ENCODE data around the gene IDS. TPM values are rescaled to one million over a fixed set of nuclear protein-coding genes. Genes with fewer than 3 reads are reported as not detected.

Gene IDS
- polyA plus RNA-seq, 1 of the 3 experiments (the other 2 are of a cell fraction): 78.4 TPM

DNA sequence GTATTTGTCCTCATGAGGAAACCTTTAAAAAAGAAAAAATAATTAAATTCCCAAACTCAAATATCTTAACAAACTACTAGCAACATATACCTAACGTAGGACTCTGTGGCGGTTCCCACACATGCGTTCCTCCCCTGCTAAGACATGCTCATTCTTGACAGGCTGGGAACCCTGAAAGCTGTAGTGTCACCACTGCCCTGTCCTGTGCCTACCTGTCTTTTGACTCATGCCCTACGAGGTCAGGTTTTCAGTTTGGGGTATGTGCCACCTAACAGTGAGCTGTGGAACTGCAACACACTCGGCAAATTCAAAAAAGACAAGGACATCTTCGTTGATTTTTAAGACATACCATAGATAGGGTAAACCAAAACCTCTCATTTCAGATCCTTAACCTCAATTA is 17.8 kb downstream of the IDS start:
- ChIA-PET POLR2A (no interaction called here), CTCF (interaction anchor here (0.7 to 3.4 kb wide), 5 partner anchors 10 to 26 kb away, joined by 3 to 17 read pairs (median 3); no protein-coding TSS in a partner anchor)
- no peaks in the 10 kb centered on the region for H3K9me3 ChIP-seq
- TF ChIP-seq, protein P1, sequence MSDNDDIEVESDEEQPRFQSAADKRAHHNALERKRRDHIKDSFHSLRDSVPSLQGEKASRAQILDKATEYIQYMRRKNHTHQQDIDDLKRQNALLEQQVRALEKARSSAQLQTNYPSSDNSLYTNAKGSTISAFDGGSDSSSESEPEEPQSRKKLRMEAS (IDR thresholded peaks at IDR 0.05; ENCODE audit: low read depth): no peak
- TF ChIP-seq, protein P2, sequence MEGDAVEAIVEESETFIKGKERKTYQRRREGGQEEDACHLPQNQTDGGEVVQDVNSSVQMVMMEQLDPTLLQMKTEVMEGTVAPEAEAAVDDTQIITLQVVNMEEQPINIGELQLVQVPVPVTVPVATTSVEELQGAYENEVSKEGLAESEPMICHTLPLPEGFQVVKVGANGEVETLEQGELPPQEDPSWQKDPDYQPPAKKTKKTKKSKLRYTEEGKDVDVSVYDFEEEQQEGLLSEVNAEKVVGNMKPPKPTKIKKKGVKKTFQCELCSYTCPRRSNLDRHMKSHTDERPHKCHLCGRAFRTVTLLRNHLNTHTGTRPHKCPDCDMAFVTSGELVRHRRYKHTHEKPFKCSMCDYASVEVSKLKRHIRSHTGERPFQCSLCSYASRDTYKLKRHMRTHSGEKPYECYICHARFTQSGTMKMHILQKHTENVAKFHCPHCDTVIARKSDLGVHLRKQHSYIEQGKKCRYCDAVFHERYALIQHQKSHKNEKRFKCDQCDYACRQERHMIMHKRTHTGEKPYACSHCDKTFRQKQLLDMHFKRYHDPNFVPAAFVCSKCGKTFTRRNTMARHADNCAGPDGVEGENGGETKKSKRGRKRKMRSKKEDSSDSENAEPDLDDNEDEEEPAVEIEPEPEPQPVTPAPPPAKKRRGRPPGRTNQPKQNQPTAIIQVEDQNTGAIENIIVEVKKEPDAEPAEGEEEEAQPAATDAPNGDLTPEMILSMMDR (IDR thresholded peaks at IDR 0.05): peak; percentile 44
- TF ChIP-seq TCF12 (IDR thresholded peaks at IDR 0.05): no peak
- H3K4me2 ChIP-seq: no peak overlapping the region
- H3K36me3 ChIP-seq (replicated peaks in 1 of 2; ENCODE audit: control insufficient read depth in 1 of 2, insufficient read depth in 2 of 2, low read length in 1 of 2): peaks cover 35 to 49% of the 10 kb centered on the region in 2 experiments
- no peak overlapping the region for H2AFZ ChIP-seq (ENCODE audit: low read depth)
- H3K9ac ChIP-seq: no peak overlapping the region
- H3K4me1 ChIP-seq (ENCODE audit: control insufficient read depth in 1 of 2, insufficient read depth in 2 of 2, low read depth in 1 of 2, low read length in 1 of 2): no peaks in the 10 kb centered on the region; a peak in 1 of 4 replicates
- no peak for DNase-seq
- no peaks in the 10 kb centered on the region for H3F3A ChIP-seq (replicated peaks; ENCODE audit: insufficient read depth)
- H3K27me3 ChIP-seq (ENCODE audit: insufficient read depth): no peaks in the 10 kb centered on the region
- H3K79me2 ChIP-seq (ENCODE audit: insufficient read depth): no peaks in the 10 kb centered on the region
- no peak overlapping the region for H3K27ac ChIP-seq (ENCODE audit: low read depth in 2 of 2, low read length in 1 of 2)
- no peaks in the 10 kb centered on the region for H3K9me2 ChIP-seq
- 50% methylated on average over 6 of the region's 6 CpGs for WGBS (ENCODE audit: low lambda C conversion rate)
- no peak overlapping the region for H3K4me3 ChIP-seq (ENCODE audit: low read depth in 2 of 2, low read length in 1 of 2)
- H4K20me1 ChIP-seq (ENCODE audit: insufficient read depth): peaks cover 10% of the 10 kb centered on the region; the same call in 1 of the 2 replicates

DNA sequence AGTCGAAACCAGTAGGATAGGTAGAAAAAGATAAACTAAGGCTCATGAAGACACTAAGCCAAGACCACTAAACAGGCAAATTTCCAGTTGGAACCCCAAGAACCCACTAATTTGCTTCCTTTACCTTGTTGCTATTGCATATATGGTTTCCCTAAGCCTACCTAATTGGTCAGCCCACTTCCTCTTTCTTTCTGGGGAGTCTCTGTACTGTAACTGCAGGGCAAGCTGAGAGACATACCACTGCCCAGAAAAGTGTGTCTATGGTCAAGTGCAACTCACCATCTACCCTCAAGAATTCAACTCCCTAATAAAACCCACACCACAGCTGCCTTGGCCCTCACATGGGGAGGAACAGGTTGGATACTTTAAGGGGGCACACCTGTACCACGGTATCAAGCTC is 28.6 kb downstream of the IDS start:
- POLR2A ChIA-PET: no interaction called here
- Histone ChIP-seq H3K36me3 (replicated peaks in 1 of 2; ENCODE audit: control insufficient read depth in 1 of 2, insufficient read depth in 2 of 2, low read length in 1 of 2) (peaks cover 0 to 10% of the 10 kb centered on the region in 2 experiments), H4K20me1 (ENCODE audit: insufficient read depth) (no peaks in the 10 kb centered on the region), H2AFZ (ENCODE audit: low read depth) (no peak overlapping the region), H3K9me3 (no peaks in the 10 kb centered on the region), H3F3A (replicated peaks; ENCODE audit: insufficient read depth) (no peaks in the 10 kb centered on the region), H3K79me2 (ENCODE audit: insufficient read depth) (no peaks in the 10 kb centered on the region), H3K27me3 (ENCODE audit: insufficient read depth) (no peaks in the 10 kb centered on the region), H3K27ac (ENCODE audit: low read depth in 2 of 2, low read length in 1 of 2) (no peak overlapping the region), H3K9me2 (no peaks in the 10 kb centered on the region), H3K4me3 (ENCODE audit: low read depth in 2 of 2, low read length in 1 of 2) (no peak overlapping the region), H3K4me1 (ENCODE audit: control insufficient read depth in 1 of 2, insufficient read depth in 2 of 2, low read depth in 1 of 2, low read length in 1 of 2) (no peaks in the 10 kb centered on the region), H3K4me2 (no peak overlapping the region), H3K9ac (no peak overlapping the region)
- no peak for DNase-seq
- TF ChIP-seq, protein P3, sequence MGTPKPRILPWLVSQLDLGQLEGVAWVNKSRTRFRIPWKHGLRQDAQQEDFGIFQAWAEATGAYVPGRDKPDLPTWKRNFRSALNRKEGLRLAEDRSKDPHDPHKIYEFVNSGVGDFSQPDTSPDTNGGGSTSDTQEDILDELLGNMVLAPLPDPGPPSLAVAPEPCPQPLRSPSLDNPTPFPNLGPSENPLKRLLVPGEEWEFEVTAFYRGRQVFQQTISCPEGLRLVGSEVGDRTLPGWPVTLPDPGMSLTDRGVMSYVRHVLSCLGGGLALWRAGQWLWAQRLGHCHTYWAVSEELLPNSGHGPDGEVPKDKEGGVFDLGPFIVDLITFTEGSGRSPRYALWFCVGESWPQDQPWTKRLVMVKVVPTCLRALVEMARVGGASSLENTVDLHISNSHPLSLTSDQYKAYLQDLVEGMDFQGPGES (IDR thresholded peaks at IDR 0.05; ENCODE audit: low read depth, low read length): no peak
- WGBS (ENCODE audit: low lambda C conversion rate): 49% methylated on average over 2 of the region's 2 CpGs
- CTCF ChIA-PET: no interaction called here

DNA sequence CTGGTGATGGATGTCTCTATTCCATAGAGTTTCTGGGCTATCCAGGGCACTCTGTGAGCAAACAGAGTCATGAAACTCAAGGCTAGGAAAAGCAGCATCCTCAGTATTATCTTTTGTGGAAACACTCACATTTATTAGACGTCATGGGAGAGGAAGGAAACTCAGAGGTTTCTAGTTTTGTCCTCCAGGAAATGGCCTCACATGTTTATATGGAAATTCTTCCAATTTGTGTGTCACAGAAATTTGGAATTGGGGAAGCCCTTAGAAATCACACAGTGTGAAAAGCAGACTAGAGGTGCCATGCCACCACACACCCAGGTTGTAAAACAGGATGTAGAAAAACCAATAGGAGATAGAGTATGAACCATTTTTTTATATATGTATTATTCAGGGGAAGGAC is 31.1 kb downstream of the IDS start:
- Histone ChIP-seq H3K9me3 (no peaks in the 10 kb centered on the region), H4K20me1 (ENCODE audit: insufficient read depth) (no peaks in the 10 kb centered on the region), H3K36me3 (replicated peaks in 1 of 2; ENCODE audit: control insufficient read depth in 1 of 2, insufficient read depth in 2 of 2, low read length in 1 of 2) (no peaks in the 10 kb centered on the region), H3K4me3 (ENCODE audit: low read depth in 2 of 2, low read length in 1 of 2) (no peak overlapping the region), H3K4me2 (no peak overlapping the region), H3F3A (replicated peaks; ENCODE audit: insufficient read depth) (no peaks in the 10 kb centered on the region), H2AFZ (ENCODE audit: low read depth) (no peak overlapping the region), H3K79me2 (ENCODE audit: insufficient read depth) (no peaks in the 10 kb centered on the region), H3K4me1 (ENCODE audit: control insufficient read depth in 1 of 2, insufficient read depth in 2 of 2, low read depth in 1 of 2, low read length in 1 of 2) (no peaks in the 10 kb centered on the region; a peak in 1 of 4 replicates), H3K27me3 (ENCODE audit: insufficient read depth) (peaks cover 13% of the 10 kb centered on the region; the same call in 1 of the 2 replicates), H3K9me2 (no peaks in the 10 kb centered on the region), H3K9ac (no peak overlapping the region), H3K27ac (ENCODE audit: low read depth in 2 of 2, low read length in 1 of 2) (no peak overlapping the region)
- DNase-seq: no peak
- 25% methylated on average over 1 of the region's 1 CpG for WGBS (ENCODE audit: low lambda C conversion rate)
- ChIA-PET POLR2A (no interaction called here), CTCF (no interaction called here)
- no peak for TF ChIP-seq TAF1 (IDR thresholded peaks at IDR 0.05; ENCODE audit: borderline replicate concordance, low read depth, low read length)
- TF ChIP-seq CHD2 (IDR thresholded peaks at IDR 0.05; ENCODE audit: low read length, partially characterized antibody): no peak
- TF ChIP-seq ELF1 (IDR thresholded peaks at IDR 0.05): no peak
- no peak for TF ChIP-seq MXI1 (IDR thresholded peaks at IDR 0.05; ENCODE audit: low read depth, low read length)
- no peak for TF ChIP-seq NFIC (IDR thresholded peaks at IDR 0.05; ENCODE audit: borderline replicate concordance)
- no peak for TF ChIP-seq RAD21 (IDR thresholded peaks at IDR 0.05; ENCODE audit: low read length)
- TF ChIP-seq, protein P4, sequence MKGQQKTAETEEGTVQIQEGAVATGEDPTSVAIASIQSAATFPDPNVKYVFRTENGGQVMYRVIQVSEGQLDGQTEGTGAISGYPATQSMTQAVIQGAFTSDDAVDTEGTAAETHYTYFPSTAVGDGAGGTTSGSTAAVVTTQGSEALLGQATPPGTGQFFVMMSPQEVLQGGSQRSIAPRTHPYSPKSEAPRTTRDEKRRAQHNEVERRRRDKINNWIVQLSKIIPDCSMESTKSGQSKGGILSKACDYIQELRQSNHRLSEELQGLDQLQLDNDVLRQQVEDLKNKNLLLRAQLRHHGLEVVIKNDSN (IDR thresholded peaks at IDR 0.05; ENCODE audit: borderline replicate concordance, low read depth): no peak
- TF ChIP-seq POLR2AphosphoS5 (IDR thresholded peaks at IDR 0.05; ENCODE audit: low read depth, low read length): no peak
- TF ChIP-seq, protein P3 (IDR thresholded peaks at IDR 0.05; ENCODE audit: low read depth, low read length): no peak
- TF ChIP-seq RFX5 (IDR thresholded peaks at IDR 0.05; ENCODE audit: low read length): no peak
- TF ChIP-seq SIN3A (IDR thresholded peaks at IDR 0.05; ENCODE audit: borderline replicate concordance, low read depth, low read length): no peak
- TF ChIP-seq FOXM1 (IDR thresholded peaks at IDR 0.05; ENCODE audit: low read depth): no peak
- no peak for TF ChIP-seq FOSL2 (IDR thresholded peaks at IDR 0.05; ENCODE audit: borderline replicate concordance, low read depth)

Measured in SK-N-SH (cell line).